ENCODE measurements around the gene NAALADL1. TPM values are rescaled to one million over a fixed set of nuclear protein-coding genes. Genes with fewer than 3 reads are reported as not detected.

Gene NAALADL1
- total and polyA plus RNA-seq, 2 experiments from 2014 or later = 11.1 to 13.7 TPM

DNA sequence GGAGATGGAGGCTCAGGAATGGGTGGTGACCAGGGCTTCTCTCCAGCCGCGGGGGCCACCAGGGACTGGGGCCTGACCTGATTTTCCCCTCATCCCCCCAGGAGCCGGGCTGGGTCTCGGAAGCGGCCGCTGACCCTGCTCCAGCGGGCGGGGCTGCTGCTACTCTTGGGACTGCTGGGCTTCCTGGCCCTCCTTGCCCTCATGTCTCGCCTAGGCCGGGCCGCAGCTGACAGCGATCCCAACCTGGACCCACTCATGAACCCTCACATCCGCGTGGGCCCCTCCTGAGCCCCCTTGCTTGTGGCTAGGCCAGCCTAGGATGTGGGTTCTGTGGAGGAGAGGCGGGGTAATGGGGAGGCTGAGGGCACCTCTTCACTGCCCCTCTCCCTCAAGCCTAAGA is 29.5 kb upstream of the NAALADL1 start:
- H3K36me3 Mint-ChIP-seq (ENCODE audit: low read depth) = peaks cover 8% of the 10 kb centered on the region
- Histone ChIP-seq H2AFZ (no peak overlapping the region), H3K4me3 (no peak overlapping the region), H3K79me2 (replicated peaks; ENCODE audit: insufficient read depth) (peaks cover 16% of the 10 kb centered on the region), H3F3A (replicated peaks; ENCODE audit: low read depth) (0 out of 2 replicates have a peak, but pooled peaks cover 1% of the 10 kb centered on the region), H3K27me3 (ENCODE audit: insufficient read depth) (no peaks in the 10 kb centered on the region), H4K20me1 (replicated peaks; ENCODE audit: insufficient read depth) (peaks cover 6% of the 10 kb centered on the region; the same call in 1 of the 2 replicates), H3K9me2 (ENCODE audit: insufficient read depth) (no peaks in the 10 kb centered on the region), H3K4me1 (ENCODE audit: insufficient read depth) (peaks cover 3% of the 10 kb centered on the region; the same call in 1 of the 2 replicates), H3K4me2 (no peak overlapping the region), H3K27ac (ENCODE audit: low read depth) (no peak overlapping the region), H3K36me3 (ENCODE audit: insufficient read depth) (no peaks in the 10 kb centered on the region)
- H3K9me3 Mint-ChIP-seq = no peaks in the 10 kb centered on the region
- peaks cover 10% of the 10 kb centered on the region for H3K4me1 Mint-ChIP-seq
- ATAC-seq (no peak), DNase-seq (ENCODE audit: low spot score) (no peak)
- TF ChIP-seq CREB1 (CRISPR knock-in tag; IDR thresholded peaks at IDR 0.05; ENCODE audit: low read depth) (no peak), JUNB (IDR thresholded peaks at IDR 0.05; ENCODE audit: unreplicated experiment) (no peak), ZNF114 (CRISPR knock-in tag; IDR thresholded peaks at IDR 0.05) (no peak)
- H3K27ac Mint-ChIP-seq = no peak overlapping the region
- H3K4me3 Mint-ChIP-seq = no peak overlapping the region
- peaks cover 8% of the 10 kb centered on the region for H3K27me3 Mint-ChIP-seq (ENCODE audit: insufficient read depth, low read depth, poor library complexity)

- no peaks in the 10 kb centered on the region for H3K36me3 ChIP-seq (ENCODE audit: insufficient read depth)
- Mint-ChIP-seq H3K4me1 (peaks cover 13% of the 10 kb centered on the region), H3K27me3 (ENCODE audit: insufficient read depth, low read depth, poor library complexity) (peaks cover 8% of the 10 kb centered on the region), H3K36me3 (ENCODE audit: low read depth) (peaks cover 12% of the 10 kb centered on the region), H3K27ac (no peak overlapping the region), H3K4me3 (no peak overlapping the region), H3K9me3 (no peaks in the 10 kb centered on the region)
- peaks cover 8% of the 10 kb centered on the region; the same call in 1 of the 2 replicates for H3K4me1 ChIP-seq (ENCODE audit: insufficient read depth)
- no peak for ATAC-seq
- no peaks in the 10 kb centered on the region for H3K27me3 ChIP-seq (ENCODE audit: insufficient read depth)
- no peak overlapping the region for H3K4me2 ChIP-seq
- peaks cover 22% of the 10 kb centered on the region for H3K79me2 ChIP-seq (replicated peaks; ENCODE audit: insufficient read depth)
- 0 out of 2 replicates have a peak, but pooled peaks cover 4% of the 10 kb centered on the region for H3F3A ChIP-seq (replicated peaks; ENCODE audit: low read depth)
- DNase-seq (ENCODE audit: low spot score) = no peak
- H2AFZ ChIP-seq = no peak overlapping the region
- no peaks in the 10 kb centered on the region for H3K9me2 ChIP-seq (ENCODE audit: insufficient read depth)
- H3K4me3 ChIP-seq = no peak overlapping the region
- H3K27ac ChIP-seq (ENCODE audit: low read depth) = no peak overlapping the region
- H4K20me1 ChIP-seq (replicated peaks; ENCODE audit: insufficient read depth) = peaks cover 10% of the 10 kb centered on the region; the same call in 1 of the 2 replicates
- TF ChIP-seq STAT1 (IDR thresholded peaks at IDR 0.05; ENCODE audit: unreplicated experiment) (no peak), ETS1 (IDR thresholded peaks at IDR 0.05) (no peak), POLR2AphosphoS5 (IDR thresholded peaks at IDR 0.05; ENCODE audit: low read depth) (no peak), NANOG (IDR thresholded peaks at IDR 0.05; ENCODE audit: borderline replicate concordance) (no peak), REST (IDR thresholded peaks at IDR 0.05; ENCODE audit: unreplicated experiment) (no peak), EZH2 (IDR thresholded peaks at IDR 0.05; ENCODE audit: low read depth, unreplicated experiment) (no peak), CREB1 (CRISPR knock-in tag; IDR thresholded peaks at IDR 0.05; ENCODE audit: low read depth) (no peak), JUNB (IDR thresholded peaks at IDR 0.05; ENCODE audit: unreplicated experiment) (no peak)
- TF ChIP-seq, protein P1, sequence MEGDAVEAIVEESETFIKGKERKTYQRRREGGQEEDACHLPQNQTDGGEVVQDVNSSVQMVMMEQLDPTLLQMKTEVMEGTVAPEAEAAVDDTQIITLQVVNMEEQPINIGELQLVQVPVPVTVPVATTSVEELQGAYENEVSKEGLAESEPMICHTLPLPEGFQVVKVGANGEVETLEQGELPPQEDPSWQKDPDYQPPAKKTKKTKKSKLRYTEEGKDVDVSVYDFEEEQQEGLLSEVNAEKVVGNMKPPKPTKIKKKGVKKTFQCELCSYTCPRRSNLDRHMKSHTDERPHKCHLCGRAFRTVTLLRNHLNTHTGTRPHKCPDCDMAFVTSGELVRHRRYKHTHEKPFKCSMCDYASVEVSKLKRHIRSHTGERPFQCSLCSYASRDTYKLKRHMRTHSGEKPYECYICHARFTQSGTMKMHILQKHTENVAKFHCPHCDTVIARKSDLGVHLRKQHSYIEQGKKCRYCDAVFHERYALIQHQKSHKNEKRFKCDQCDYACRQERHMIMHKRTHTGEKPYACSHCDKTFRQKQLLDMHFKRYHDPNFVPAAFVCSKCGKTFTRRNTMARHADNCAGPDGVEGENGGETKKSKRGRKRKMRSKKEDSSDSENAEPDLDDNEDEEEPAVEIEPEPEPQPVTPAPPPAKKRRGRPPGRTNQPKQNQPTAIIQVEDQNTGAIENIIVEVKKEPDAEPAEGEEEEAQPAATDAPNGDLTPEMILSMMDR (conservative IDR thresholded peaks at IDR 0.05; ENCODE audit: low read depth in 2 of 2) = no peak
Measured at GRCh38 chr11:65087216-65087615, 28.9 kb upstream of the NAALADL1 start.
